HG02571 (cell line): ENCODE measurements around the gene FAM89B.
"Not testable (repeated sequence)": the region's sequence is repeated elsewhere in the genome, so short reads cannot be mapped to it uniquely, and the experiment has no call there.

ENCODE experiments used
- ATAC-seq: cut with Tn5 transposase; IDR thresholded peaks from one replicate; pipeline ENCODE4 v1.9.1; 2021; ENCODE audit warnings: mild to moderate bottlenecking, moderate library complexity; ENCODE audit not compliant: unreplicated experiment

FAM89B gene

GRCh38 chr11:65556470-65557279 lies 15.7 kb upstream of the FAM89B start:
- ATAC-seq, result no peak

GRCh38 chr11:65557280-65558001 lies 14.9 kb upstream of the FAM89B start:
- no peak for ATAC-seq

GRCh38 chr11:65558002-65558929 lies 14.1 kb upstream of the FAM89B start, which contains the start of gene LTBP3:
Gene LTBP3 (minus strand): TSS chr11:65558359. CDS start chr11:65557959, 400 bp downstream.
- no peak for ATAC-seq

- ATAC-seq, result no peak
Observed at GRCh38 chr11:65558930-65559509, 13.3 kb upstream of the FAM89B start.

GRCh38 chr11:65559535-65559934 lies 12.8 kb upstream of the FAM89B start:
- ATAC-seq, result no peak

- ATAC-seq, result no peak
Observed at GRCh38 chr11:65559951-65560537, 12.3 kb upstream of the FAM89B start.

GRCh38 chr11:65560555-65561418 lies 11.6 kb upstream of the FAM89B start:
- ATAC-seq, result no peak

GRCh38 chr11:65562020-65562419 lies 10.3 kb upstream of the FAM89B start:
- no peak for ATAC-seq

- ATAC-seq, result no peak
Observed at GRCh38 chr11:65562788-65563187, 9.6 kb upstream of the FAM89B start.

GRCh38 chr11:65563601-65564000 lies 8.7 kb upstream of the FAM89B start:
- ATAC-seq, result no peak

GRCh38 chr11:65564879-65565559 lies 7.3 kb upstream of the FAM89B start:
- ATAC-seq, result not testable (repeated sequence)

- ATAC-seq, result no peak
Observed at GRCh38 chr11:65565624-65566453, 6.5 kb upstream of the FAM89B start.

GRCh38 chr11:65569164-65569972 lies 3.0 kb upstream of the FAM89B start:
- peak; percentile 8 for ATAC-seq

GRCh38 chr11:65569973-65570918 lies 2.1 kb upstream of the FAM89B start, which contains the start of gene ZNRD2:
Gene ZNRD2 (plus strand): TSS chr11:65570477. CDS start chr11:65570492, 15 bp downstream.
- ATAC-seq, result peak; percentile 55

GRCh38 chr11:65571420-65571819 lies 918 bp upstream of the FAM89B start:
- no peak for ATAC-seq

- no peak for ATAC-seq
Observed at GRCh38 chr11:65571940-65572339, 398 bp upstream of the FAM89B start.
